Lung (tissue), 12 donors: ENCODE data around the gene DNAJC15. TPM values are rescaled to one million over a fixed set of nuclear protein-coding genes. Genes with fewer than 3 reads are reported as not detected.

Experiments used
- ATAC-seq: fragments of 200-7000 bp; cut with Tn5 transposase; one replicate; pipeline ENCODE4 v1.9.1; 2020; ENCODE audit warnings: moderate number of reproducible peaks; ENCODE audit not compliant: insufficient read depth, low FRiP score
- DNase-seq, 3 donors: peaks; one replicate each; pipeline ENCODE4 v3.0.0-alpha.2; 2013 to 2017
- H3K27ac ChIP-seq, 2 donors: one replicate each; pipeline ENCODE4 v1.5.1; 2013; ENCODE audit warnings: mild to moderate bottlenecking in 2 of 2, moderate library complexity in 2 of 2, control low read depth in 1 of 2, inconsistent platforms in 1 of 2, low read depth in 1 of 2, low read length in 1 of 2
- H3K27me3 ChIP-seq, 3 donors: one replicate each; pipeline ENCODE4 v1.5.1; 2013; ENCODE audit warnings: low read length in 2 of 3; ENCODE audit not compliant: control insufficient read depth in 3 of 3, insufficient read depth in 3 of 3
- H3K36me3 ChIP-seq, 4 donors: one replicate each; pipeline ENCODE4 v1.5.1; 2013; ENCODE audit warnings: low read length in 4 of 4, mild to moderate bottlenecking in 1 of 4, moderate library complexity in 1 of 4; ENCODE audit not compliant: control insufficient read depth in 4 of 4, insufficient read depth in 4 of 4
- H3K4me1 ChIP-seq, 5 donors: one replicate each; pipeline ENCODE4 v1.5.1; 2013; ENCODE audit warnings: low read length in 5 of 5, mild to moderate bottlenecking in 2 of 5, moderate library complexity in 1 of 5; ENCODE audit not compliant: control insufficient read depth in 5 of 5, insufficient read depth in 5 of 5
- H3K4me3 ChIP-seq: one replicate; pipeline ENCODE4 v1.5.1; 2013; ENCODE audit warnings: mild to moderate bottlenecking, control low read depth, moderate library complexity
- H3K9ac ChIP-seq, 2 donors: one replicate each; pipeline ENCODE4 v1.5.1; 2013; ENCODE audit warnings: low read length in 2 of 2, control low read depth in 1 of 2; ENCODE audit not compliant: insufficient read depth in 1 of 2
- H3K9me3 ChIP-seq, 4 donors: one replicate each; pipeline ENCODE4 v1.5.1; 2013; ENCODE audit warnings: low read length in 3 of 4, mild to moderate bottlenecking in 1 of 4, moderate library complexity in 1 of 4; ENCODE audit not compliant: control insufficient read depth in 4 of 4, insufficient read depth in 3 of 4
- WGBS, 2 donors: extraction: QIAGEN DNeasy Blood & Tissue Kit; methylation state at CpG; one replicate each; pipeline ENCODE4 v1.1.7; 2013; 5-methylcytosine and 5-hydroxymethylcytosine counted together
- polyA plus RNA-seq, 2 donors: library from polyadenylated mRNA; stranded (reverse); fragments of 200-250 nt; gene quantifications; one replicate each; pipeline ENCODE4 v1.2.1, GENCODE V29; 2013
- total RNA-seq, 2 donors: library from RNA; depleted of rRNA in 1 of 2; stranded (reverse); fragments of >200 nt in 1 of 2; gene quantifications; one replicate each; pipeline ENCODE4 v1.2.1, GENCODE V29; 2014 to 2021
- TF ChIP-seq, protein P1 (sequence below): IDR thresholded peaks from 2 replicates; pipeline ENCODE4 v1.5.1; 2012; ENCODE audit warnings: mild to moderate bottlenecking; ENCODE audit errors: control extremely low read depth, extremely low read depth
- donor health status: control.
- donor health status: control.
- donor health status: Bipolar disorder and iron deficiency.
- donor health status: healthy.
- donor health status: DM: yes; HTN: yes; CAD: no.

The DNAJC15 gene
- total and polyA plus RNA-seq, 4 donors: 16.8 to 21.8 (median 19.2) TPM

DNA sequence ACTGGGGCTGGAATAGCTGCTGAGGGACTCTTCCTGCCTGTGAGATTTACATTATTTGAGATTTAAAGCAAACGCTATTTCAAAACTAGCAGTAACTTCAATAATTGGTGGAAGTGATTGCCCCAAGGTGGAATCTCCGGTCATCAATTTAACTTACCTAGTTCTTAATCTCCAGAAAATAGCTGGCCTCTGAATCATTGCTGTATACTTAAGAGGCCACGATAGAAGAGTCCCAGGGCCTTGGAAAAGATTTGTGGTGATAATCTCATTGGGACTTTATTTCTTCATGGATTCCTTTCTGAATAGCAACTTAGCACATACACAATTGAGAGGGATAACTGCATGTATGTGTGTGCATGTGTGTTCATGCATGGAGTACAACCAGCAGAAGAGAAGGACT is 120.2 kb downstream of the DNAJC15 start:
- 59 to 60% methylated on average over 3 of the region's 3 CpGs for WGBS, 2 donors
- Histone ChIP-seq H3K36me3 (no peaks in the 10 kb centered on the region), H3K4me1 (no peaks in the 10 kb centered on the region), H3K9ac (no peak overlapping the region), H3K27me3 (peaks cover 0 to 3% (median 2%) of the 10 kb centered on the region in 3 donors), H3K9me3 (no peaks in the 10 kb centered on the region), H3K27ac (no peak overlapping the region), H3K4me3 (no peak overlapping the region)
- DNase-seq: no peak
- TF ChIP-seq, protein P1, sequence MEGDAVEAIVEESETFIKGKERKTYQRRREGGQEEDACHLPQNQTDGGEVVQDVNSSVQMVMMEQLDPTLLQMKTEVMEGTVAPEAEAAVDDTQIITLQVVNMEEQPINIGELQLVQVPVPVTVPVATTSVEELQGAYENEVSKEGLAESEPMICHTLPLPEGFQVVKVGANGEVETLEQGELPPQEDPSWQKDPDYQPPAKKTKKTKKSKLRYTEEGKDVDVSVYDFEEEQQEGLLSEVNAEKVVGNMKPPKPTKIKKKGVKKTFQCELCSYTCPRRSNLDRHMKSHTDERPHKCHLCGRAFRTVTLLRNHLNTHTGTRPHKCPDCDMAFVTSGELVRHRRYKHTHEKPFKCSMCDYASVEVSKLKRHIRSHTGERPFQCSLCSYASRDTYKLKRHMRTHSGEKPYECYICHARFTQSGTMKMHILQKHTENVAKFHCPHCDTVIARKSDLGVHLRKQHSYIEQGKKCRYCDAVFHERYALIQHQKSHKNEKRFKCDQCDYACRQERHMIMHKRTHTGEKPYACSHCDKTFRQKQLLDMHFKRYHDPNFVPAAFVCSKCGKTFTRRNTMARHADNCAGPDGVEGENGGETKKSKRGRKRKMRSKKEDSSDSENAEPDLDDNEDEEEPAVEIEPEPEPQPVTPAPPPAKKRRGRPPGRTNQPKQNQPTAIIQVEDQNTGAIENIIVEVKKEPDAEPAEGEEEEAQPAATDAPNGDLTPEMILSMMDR: no peak
- no peak for ATAC-seq

DNA sequence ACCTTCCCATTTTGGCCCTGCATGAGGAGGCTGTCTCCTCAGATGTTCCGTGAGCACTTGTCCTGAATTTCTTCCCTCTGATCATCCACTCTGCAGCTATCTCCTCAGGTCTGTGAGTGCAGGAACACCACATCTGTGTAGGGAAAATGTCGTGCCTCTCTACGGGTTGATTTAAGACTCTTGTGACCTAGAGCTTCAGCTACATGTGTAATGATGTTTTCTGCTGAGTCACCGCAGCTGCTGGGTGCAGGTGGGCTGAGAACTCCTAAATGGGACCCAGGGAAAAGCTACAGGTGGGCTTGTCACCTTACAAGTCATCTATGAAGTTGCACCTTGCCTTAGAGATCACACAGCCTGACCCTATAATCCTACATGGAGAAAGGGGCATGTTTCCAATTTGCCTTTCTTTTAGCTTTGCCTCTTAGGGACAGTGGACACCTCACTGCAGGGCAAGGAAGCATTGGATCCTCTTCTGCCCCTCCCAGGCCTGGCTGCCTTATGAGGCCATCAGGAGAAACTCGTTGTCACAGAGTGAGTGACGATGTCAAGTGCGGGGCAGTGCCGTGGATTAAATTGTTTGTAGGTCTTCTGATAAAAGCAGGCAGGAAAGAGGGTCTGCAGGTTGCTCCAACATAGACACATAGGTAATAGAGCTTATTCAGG is 122.3 kb downstream of the DNAJC15 start:
- no peak overlapping the region for H3K27ac ChIP-seq
- DNase-seq (no peak), ATAC-seq (no peak)
- TF ChIP-seq, protein P1: no peak
- H3K9me3 ChIP-seq: no peaks in the 10 kb centered on the region
- H3K27me3 ChIP-seq: peaks cover 0 to 5% (median 2%) of the 10 kb centered on the region in 3 donors
- 62 to 76% methylated on average over 8 of the region's 8 CpGs for WGBS, 2 donors
- H3K4me1 ChIP-seq: no peaks in the 10 kb centered on the region
- no peaks in the 10 kb centered on the region for H3K36me3 ChIP-seq
- H3K9ac ChIP-seq: no peak overlapping the region
- no peak overlapping the region for H3K4me3 ChIP-seq

DNA sequence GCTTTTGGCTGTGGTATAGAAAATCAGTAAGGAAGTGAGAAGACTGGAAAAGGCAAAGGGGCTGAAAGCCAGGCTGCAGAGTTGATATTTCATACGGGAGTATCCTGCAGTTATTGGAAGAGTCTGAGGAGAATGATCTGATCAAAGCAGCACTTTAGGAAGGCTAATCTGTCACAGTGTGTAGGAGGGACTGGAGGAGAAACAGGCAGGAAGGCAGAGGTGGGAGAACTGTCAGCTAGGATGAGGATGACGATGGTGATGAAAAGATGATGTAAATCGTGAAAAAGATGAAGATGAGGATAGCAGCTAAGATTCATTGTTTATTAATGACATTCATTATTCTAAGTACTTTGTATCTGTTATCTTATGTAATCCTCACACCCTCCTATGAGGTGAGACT is 123.0 kb downstream of the DNAJC15 start:
- ATAC-seq: no peak
- no peaks in the 10 kb centered on the region for H3K4me1 ChIP-seq
- H3K27me3 ChIP-seq: peaks cover 0 to 5% (median 2%) of the 10 kb centered on the region in 3 donors
- no peak overlapping the region for H3K27ac ChIP-seq
- no peak overlapping the region for H3K9ac ChIP-seq
- 71 to 81% methylated on average over 3 of the region's 3 CpGs for WGBS, 2 donors
- DNase-seq: no peak
- TF ChIP-seq, protein P1: no peak
- H3K9me3 ChIP-seq: peaks cover 0 to 2% (median 0%) of the 10 kb centered on the region in 4 donors
- no peaks in the 10 kb centered on the region for H3K36me3 ChIP-seq
- no peak overlapping the region for H3K4me3 ChIP-seq
